CD14-positive monocyte (primary cell): Measurements from ENCODE around the gene TFAP2B. TPM values are rescaled to one million over a fixed set of nuclear protein-coding genes. Genes with fewer than 3 reads are reported as not detected.

Experiments used
- DNase-seq, 3 donors: peaks; one replicate each; pipeline ENCODE4 v3.0.0-alpha.2; 2011 to 2022
- H2AFZ ChIP-seq: 2 replicates; pipeline ENCODE4 v1.6.0; 2012; ENCODE audit warnings: mild to moderate bottlenecking, low read depth, low read length, inconsistent platforms; ENCODE audit not compliant: insufficient read depth, poor library complexity, severe bottlenecking
- H3K27ac ChIP-seq, 2 donors: 1 replicate in 1 of 2; 2 replicates in 1 of 2; pipeline ENCODE4 v1.5.1; 2012 to 2013; ENCODE audit warnings: low read length in 2 of 2, control low read depth in 1 of 2, inconsistent platforms in 1 of 2, low read depth in 1 of 2, mild to moderate bottlenecking in 1 of 2
- H3K27me3 ChIP-seq, 2 donors: one replicate each; pipeline versions ENCODE4 v1.6.0 to v1.6.1; 2011 to 2013; ENCODE audit warnings: low read length in 2 of 2; ENCODE audit not compliant: control insufficient read depth in 2 of 2, insufficient read depth in 2 of 2
- H3K36me3 ChIP-seq, 2 donors: replicated peaks in 1 of 2; 1 replicate in 1 of 2; 2 replicates in 1 of 2; pipeline versions ENCODE4 v1.5.1 to v1.6.1; 2012 to 2013; ENCODE audit warnings: low read length in 2 of 2, control low read depth in 1 of 2, inconsistent platforms in 1 of 2, mild to moderate bottlenecking in 1 of 2; ENCODE audit not compliant: insufficient read depth in 2 of 2, control insufficient read depth in 1 of 2
- H3K4me1 ChIP-seq, 2 donors: 1 replicate in 1 of 2; 2 replicates in 1 of 2; pipeline versions ENCODE4 v1.5.1 to v1.6.1; 2012 to 2013; ENCODE audit warnings: low read length in 2 of 2, control low read depth in 1 of 2, inconsistent platforms in 1 of 2, mild to moderate bottlenecking in 1 of 2, moderate library complexity in 1 of 2; ENCODE audit not compliant: insufficient read depth in 2 of 2, control insufficient read depth in 1 of 2
- H3K4me2 ChIP-seq: replicated peaks from 2 replicates; pipeline ENCODE3; 2012; ENCODE audit warnings: low read length, moderate library complexity, mild to moderate bottlenecking; ENCODE audit not compliant: poor library complexity, severe bottlenecking; ENCODE audit errors: extremely low read depth
- H3K4me3 ChIP-seq, 3 experiments: fragments of 200-600 bp in 1 of 3; sonication (generic) in 1 of 3; replicated peaks in 1 of 3; 1 replicate in 2 of 3; 2 replicates in 1 of 3; pipeline ENCODE4 v1.5.1; 2011 to 2013; ENCODE audit warnings: low read length in 3 of 3, mild to moderate bottlenecking in 3 of 3, control low read depth in 2 of 3, low read depth in 2 of 3, inconsistent platforms in 1 of 3, moderate library complexity in 1 of 3
- H3K79me2 ChIP-seq: 2 replicates; pipeline ENCODE4 v1.6.0; 2012; ENCODE audit warnings: mild to moderate bottlenecking, control low read depth, inconsistent platforms, low read length, moderate library complexity; ENCODE audit not compliant: insufficient read depth
- H3K9ac ChIP-seq: 2 replicates; pipeline ENCODE4 v1.6.0; 2017; ENCODE audit warnings: low read length, mild to moderate bottlenecking; ENCODE audit not compliant: insufficient read depth, poor library complexity, severe bottlenecking
- H3K9me3 ChIP-seq, 2 donors: replicated peaks in 1 of 2; 1 replicate in 1 of 2; 2 replicates in 1 of 2; pipeline versions ENCODE4 v1.5.1 to v1.6.1; 2012 to 2013; ENCODE audit warnings: low read length in 2 of 2, control low read depth in 1 of 2; ENCODE audit not compliant: control insufficient read depth in 1 of 2, insufficient read depth in 1 of 2
- H4K20me1 ChIP-seq: 2 replicates; pipeline ENCODE4 v1.6.0; 2012; ENCODE audit warnings: mild to moderate bottlenecking, low read length, control low read depth, moderate library complexity; ENCODE audit not compliant: insufficient read depth
- H3K27ac Mint-ChIP-seq, 7 donors: one replicate each; pipeline ENCODE4 v1.8.0; 2020; ENCODE audit warnings: mild to moderate bottlenecking in 7 of 7, mixed read lengths in 7 of 7, moderate library complexity in 6 of 7, inconsistent platforms in 2 of 7
- H3K27me3 Mint-ChIP-seq, 3 donors: one replicate each; pipeline ENCODE4 v1.8.0; 2021 to 2022; ENCODE audit warnings: low read depth in 3 of 3, mild to moderate bottlenecking in 3 of 3, mixed read lengths in 3 of 3, moderate library complexity in 3 of 3, inconsistent platforms in 1 of 3
- H3K36me3 Mint-ChIP-seq, 2 donors: one replicate each; pipeline ENCODE4 v1.8.0; 2020; ENCODE audit warnings: mixed read lengths in 2 of 2, inconsistent platforms in 1 of 2, mild to moderate bottlenecking in 1 of 2
- H3K4me1 Mint-ChIP-seq: one replicate; pipeline ENCODE4 v1.8.0; 2020; ENCODE audit warnings: mild to moderate bottlenecking, mixed read lengths
- H3K4me3 Mint-ChIP-seq, 2 donors: one replicate each; pipeline ENCODE4 v1.8.0; 2020; ENCODE audit warnings: mild to moderate bottlenecking in 2 of 2, mixed read lengths in 2 of 2, moderate library complexity in 1 of 2
- H3K9me3 Mint-ChIP-seq, 7 donors: one replicate each; pipeline ENCODE4 v1.8.0; 2020 to 2022; ENCODE audit warnings: mixed read lengths in 7 of 7, mild to moderate bottlenecking in 6 of 7, moderate library complexity in 6 of 7, inconsistent platforms in 2 of 7
- WGBS: methylation state at CpG from one replicate; pipeline ENCODE4 v1.1.5; 2013; ENCODE audit warnings: missing lambda C conversion rate; ENCODE audit not compliant: insufficient coverage; 5-methylcytosine and 5-hydroxymethylcytosine counted together
- intact Hi-C, 2 donors: fragments of 100-400 bp; cut with micrococcal nuclease; formaldehyde crosslinking; loops; one replicate each; pipeline versions ENCODE4 v1.15.0 to v1.15.1; 2023
- polyA plus RNA-seq, 3 donors: library from polyadenylated mRNA; depleted of rRNA in 1 of 3; unstranded in 2 of 3; stranded (reverse) in 1 of 3; fragments of 300-500 nt in 2 of 3; fragments of >200 nt in 1 of 3; fragmentation: Illumina TruSeq in 2 of 3; gene quantifications; 1 replicate in 2 of 3; 2 replicates in 1 of 3; pipeline ENCODE4 v1.2.3, GENCODE V29; 2012 to 2021
- TF ChIP-seq, protein P1 (sequence below): fragments of 200-600 bp; IDR thresholded peaks from one replicate; pipeline ENCODE4 v1.8.0; 2022; ENCODE audit warnings: antibody characterized with exemption, mild to moderate bottlenecking

The TFAP2B gene
- polyA plus RNA-seq, 3 donors: not detected

DNA sequence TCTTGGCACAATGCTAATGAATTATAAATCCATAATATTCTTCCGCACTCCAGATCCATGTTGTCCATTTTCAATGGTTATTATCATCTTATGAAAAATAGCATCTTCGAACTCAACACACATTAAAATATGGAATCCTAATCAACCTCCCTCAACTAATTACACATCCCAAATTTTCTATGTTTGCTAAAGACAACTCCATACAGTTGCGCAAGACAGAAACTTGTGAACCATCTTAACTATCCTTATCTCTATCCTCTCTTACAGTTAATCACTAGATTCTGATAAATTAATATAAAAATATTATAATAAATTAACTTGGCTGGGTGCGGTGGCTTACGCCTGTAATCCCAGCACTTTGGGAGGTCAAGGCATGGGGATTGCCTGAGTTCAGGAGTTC lies 38.3 kb upstream of the TFAP2B start:
- H3K9me3 Mint-ChIP-seq: peaks cover 0 to 6% (median 0%) of the 10 kb centered on the region in 7 donors
- H3K79me2 ChIP-seq: no peaks in the 10 kb centered on the region
- H3K9ac ChIP-seq: no peak overlapping the region
- H3K9me3 ChIP-seq: no peaks in the 10 kb centered on the region
- WGBS: 100% methylated on average over 1 of the region's 5 CpGs
- no peaks in the 10 kb centered on the region for H3K4me1 Mint-ChIP-seq
- H3K4me1 ChIP-seq: no peaks in the 10 kb centered on the region
- no peak overlapping the region for H3K27ac ChIP-seq
- H3K27ac Mint-ChIP-seq: no peak overlapping the region
- H3K36me3 Mint-ChIP-seq: no peaks in the 10 kb centered on the region
- peaks cover under 1 to 1% (median 1%) of the 10 kb centered on the region in 3 donors for H3K27me3 Mint-ChIP-seq
- H3K4me3 ChIP-seq: no peak overlapping the region
- no peaks in the 10 kb centered on the region for H3K27me3 ChIP-seq
- no peak for DNase-seq
- intact Hi-C loops: no loop called here
- no peak overlapping the region for H3K4me3 Mint-ChIP-seq
- no peaks in the 10 kb centered on the region for H3K36me3 ChIP-seq
- TF ChIP-seq, protein P1, sequence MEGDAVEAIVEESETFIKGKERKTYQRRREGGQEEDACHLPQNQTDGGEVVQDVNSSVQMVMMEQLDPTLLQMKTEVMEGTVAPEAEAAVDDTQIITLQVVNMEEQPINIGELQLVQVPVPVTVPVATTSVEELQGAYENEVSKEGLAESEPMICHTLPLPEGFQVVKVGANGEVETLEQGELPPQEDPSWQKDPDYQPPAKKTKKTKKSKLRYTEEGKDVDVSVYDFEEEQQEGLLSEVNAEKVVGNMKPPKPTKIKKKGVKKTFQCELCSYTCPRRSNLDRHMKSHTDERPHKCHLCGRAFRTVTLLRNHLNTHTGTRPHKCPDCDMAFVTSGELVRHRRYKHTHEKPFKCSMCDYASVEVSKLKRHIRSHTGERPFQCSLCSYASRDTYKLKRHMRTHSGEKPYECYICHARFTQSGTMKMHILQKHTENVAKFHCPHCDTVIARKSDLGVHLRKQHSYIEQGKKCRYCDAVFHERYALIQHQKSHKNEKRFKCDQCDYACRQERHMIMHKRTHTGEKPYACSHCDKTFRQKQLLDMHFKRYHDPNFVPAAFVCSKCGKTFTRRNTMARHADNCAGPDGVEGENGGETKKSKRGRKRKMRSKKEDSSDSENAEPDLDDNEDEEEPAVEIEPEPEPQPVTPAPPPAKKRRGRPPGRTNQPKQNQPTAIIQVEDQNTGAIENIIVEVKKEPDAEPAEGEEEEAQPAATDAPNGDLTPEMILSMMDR: no peak
- H4K20me1 ChIP-seq: no peaks in the 10 kb centered on the region
- no peak overlapping the region for H3K4me2 ChIP-seq
- no peak overlapping the region for H2AFZ ChIP-seq

DNA sequence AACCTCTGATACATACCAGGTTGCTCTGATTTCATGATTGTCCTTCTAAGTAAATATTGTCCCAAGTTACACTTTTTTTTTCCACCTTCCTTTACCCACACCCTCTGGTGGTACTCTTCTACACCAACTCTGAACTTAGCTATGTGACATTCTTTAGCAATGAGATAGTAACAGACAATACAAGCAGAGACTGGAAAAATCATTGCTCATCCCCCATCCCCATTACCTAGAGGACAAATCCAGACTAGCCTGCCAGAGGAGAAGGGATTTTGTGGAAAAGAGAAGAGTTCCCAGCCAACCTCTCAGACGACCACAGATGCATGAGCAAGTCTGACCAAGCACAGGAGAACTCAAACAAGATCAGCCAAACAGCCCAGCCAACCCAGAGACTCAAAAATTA lies 32.8 kb upstream of the TFAP2B start:
- H3K4me1 Mint-ChIP-seq: no peaks in the 10 kb centered on the region
- H3K4me2 ChIP-seq: no peak overlapping the region

More for the DNA sequence above, 32.8 kb upstream of the TFAP2B start:
- Histone ChIP-seq H3K4me1 (no peaks in the 10 kb centered on the region), H3K27me3 (peaks cover 0 to 4% of the 10 kb centered on the region in 2 donors), H3K27ac (no peak overlapping the region), H2AFZ (no peak overlapping the region), H3K36me3 (no peaks in the 10 kb centered on the region), H3K79me2 (no peaks in the 10 kb centered on the region), H3K4me3 (no peak overlapping the region), H3K9me3 (no peaks in the 10 kb centered on the region), H3K9ac (no peak overlapping the region), H4K20me1 (no peaks in the 10 kb centered on the region)
- H3K4me3 Mint-ChIP-seq: no peak overlapping the region
- DNase-seq: no peak
- no peak overlapping the region for H3K27ac Mint-ChIP-seq
- no peaks in the 10 kb centered on the region for H3K36me3 Mint-ChIP-seq
- TF ChIP-seq, protein P1: no peak
- H3K9me3 Mint-ChIP-seq: peaks cover 0 to 2% (median 0%) of the 10 kb centered on the region in 7 donors
- no CpG with 5 or more reads among the region's 1 CpG for WGBS
- intact Hi-C loops: no loop called here
- H3K27me3 Mint-ChIP-seq: peaks cover 0 to 3% (median 1%) of the 10 kb centered on the region in 3 donors
